Medulla oblongata (tissue), 1 donor: Measurements from ENCODE around the gene FCSK.
"Not testable (repeated sequence)": the region's sequence is repeated elsewhere in the genome, so short reads cannot be mapped to it uniquely, and the experiment has no call there.

Experiments used
- DNase-seq: peaks from one replicate; pipeline ENCODE4 v3.0.0-alpha.2; 2015; ENCODE audit errors: extremely low spot score

Gene FCSK

GRCh38 chr16:70523076-70523742 lies 68.8 kb downstream of the FCSK start, which contains the start of gene COG4:
COG4 (minus strand) TSS chr16:70523554; CDS start chr16:70523543, 11 bp downstream.
- DNase-seq: peak; percentile 89

- DNase-seq: peak; percentile 81
These were observed 69.5 kb downstream of the FCSK start, which contains the start of gene SF3B3 for GRCh38 chr16:70523743-70524398. SF3B3 (plus strand) TSS chr16:70523816; CDS start chr16:70526657, 2,841 bp downstream.

GRCh38 chr16:70524399-70524825 lies 70.0 kb downstream of the FCSK start:
- DNase-seq: not testable (repeated sequence)

GRCh38 chr16:70526403-70526802 lies 72.0 kb downstream of the FCSK start:
- no peak for DNase-seq

- no peak for DNase-seq
These were observed 73.1 kb downstream of the FCSK start for GRCh38 chr16:70527315-70527996.

GRCh38 chr16:70529051-70529777 lies 74.8 kb downstream of the FCSK start:
- DNase-seq: peak; percentile 42
